AG10803 (cell line): ENCODE measurements around the gene MYH10.

ENCODE experiments used
- DNase-seq: peaks from one replicate; pipeline ENCODE4 v3.0.0; 2010; ENCODE audit warnings: low read depth
- H3K4me3 ChIP-seq: 2 replicates; pipeline ENCODE4 v1.5.1; 2011; ENCODE audit warnings: mild to moderate bottlenecking, low read length, control low read depth
- TF ChIP-seq, protein P1 (sequence below): conservative IDR thresholded peaks from 2 replicates; pipeline ENCODE4 v1.5.1; 2011; ENCODE audit warnings: mild to moderate bottlenecking, low read length, control low read depth, inconsistent platforms

MYH10 gene

GRCh38 chr17:8487130-8487645 lies 143.3 kb downstream of the MYH10 start:
- DNase-seq, result no peak
- TF ChIP-seq, protein P1, sequence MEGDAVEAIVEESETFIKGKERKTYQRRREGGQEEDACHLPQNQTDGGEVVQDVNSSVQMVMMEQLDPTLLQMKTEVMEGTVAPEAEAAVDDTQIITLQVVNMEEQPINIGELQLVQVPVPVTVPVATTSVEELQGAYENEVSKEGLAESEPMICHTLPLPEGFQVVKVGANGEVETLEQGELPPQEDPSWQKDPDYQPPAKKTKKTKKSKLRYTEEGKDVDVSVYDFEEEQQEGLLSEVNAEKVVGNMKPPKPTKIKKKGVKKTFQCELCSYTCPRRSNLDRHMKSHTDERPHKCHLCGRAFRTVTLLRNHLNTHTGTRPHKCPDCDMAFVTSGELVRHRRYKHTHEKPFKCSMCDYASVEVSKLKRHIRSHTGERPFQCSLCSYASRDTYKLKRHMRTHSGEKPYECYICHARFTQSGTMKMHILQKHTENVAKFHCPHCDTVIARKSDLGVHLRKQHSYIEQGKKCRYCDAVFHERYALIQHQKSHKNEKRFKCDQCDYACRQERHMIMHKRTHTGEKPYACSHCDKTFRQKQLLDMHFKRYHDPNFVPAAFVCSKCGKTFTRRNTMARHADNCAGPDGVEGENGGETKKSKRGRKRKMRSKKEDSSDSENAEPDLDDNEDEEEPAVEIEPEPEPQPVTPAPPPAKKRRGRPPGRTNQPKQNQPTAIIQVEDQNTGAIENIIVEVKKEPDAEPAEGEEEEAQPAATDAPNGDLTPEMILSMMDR, result no peak
- H3K4me3 ChIP-seq, result no peak overlapping the region

- no peak overlapping the region for H3K4me3 ChIP-seq
- TF ChIP-seq, protein P1, result no peak
- DNase-seq, result no peak
Observed at GRCh38 chr17:8485491-8485890, 145.0 kb downstream of the MYH10 start.

DNA sequence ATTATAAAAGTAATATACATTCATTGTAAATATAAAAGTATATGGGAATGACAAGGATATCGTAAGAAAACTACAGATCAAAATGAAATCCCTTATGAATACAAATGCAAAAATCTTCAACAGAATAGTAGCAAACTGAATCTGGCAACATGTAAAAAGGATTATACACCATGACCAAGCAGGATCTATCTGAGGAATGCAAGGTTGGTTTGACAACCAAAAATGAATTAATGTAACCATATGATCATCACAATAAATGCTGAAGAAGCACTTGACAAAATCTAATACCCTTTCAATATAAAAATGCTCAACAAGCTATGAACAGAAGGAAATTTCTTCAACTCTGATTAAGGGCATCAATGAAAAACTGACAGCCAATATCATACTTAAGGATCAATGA lies 146.1 kb downstream of the MYH10 start:
- no peak overlapping the region for H3K4me3 ChIP-seq
- TF ChIP-seq, protein P1, result no peak
- DNase-seq, result no peak

DNA sequence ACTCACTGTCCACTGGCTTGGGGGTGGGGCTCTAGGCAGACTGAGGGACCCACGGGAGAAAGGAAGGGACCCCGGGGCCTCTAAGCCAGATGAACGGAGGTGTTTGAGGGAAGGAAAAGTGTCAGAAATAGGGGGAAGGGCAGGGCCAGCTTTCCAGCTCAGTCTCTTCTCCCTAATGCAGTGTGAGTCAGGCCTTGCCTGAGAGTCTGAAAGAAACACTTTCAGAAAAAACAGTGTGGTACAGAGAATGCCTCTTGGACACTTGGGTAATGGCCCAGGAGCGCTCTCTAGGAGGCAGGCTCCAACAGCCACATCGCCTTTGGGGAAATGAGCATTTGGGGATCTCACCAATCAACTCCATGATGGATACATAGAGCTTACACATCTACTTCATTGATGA lies 148.0 kb downstream of the MYH10 start:
- no peak for DNase-seq
- TF ChIP-seq, protein P1, result no peak
- H3K4me3 ChIP-seq, result no peak overlapping the region

GRCh38 chr17:8481703-8482102 lies 148.8 kb downstream of the MYH10 start:
- no peak for DNase-seq
- H3K4me3 ChIP-seq, result no peak overlapping the region
- TF ChIP-seq, protein P1, result no peak

- no peak overlapping the region for H3K4me3 ChIP-seq
- no peak for DNase-seq
- TF ChIP-seq, protein P1, result no peak
Observed at GRCh38 chr17:8481089-8481488, 149.4 kb downstream of the MYH10 start.

- H3K4me3 ChIP-seq, result no peak overlapping the region; the same call in 1 of the 2 replicates
- no peak for DNase-seq
- TF ChIP-seq, protein P1, result no peak
Observed at GRCh38 chr17:8480011-8480976, 150.2 kb downstream of the MYH10 start.
